ENCODE measurements around the gene TMEM174. TPM values are rescaled to one million over a fixed set of nuclear protein-coding genes. Genes with fewer than 3 reads are reported as not detected.
A peak's percentile ranks its signal among the peaks of the same experiment; 100 is the strongest.
"Not testable (repeated sequence)": the region's sequence is repeated elsewhere in the genome, so short reads cannot be mapped to it uniquely, and the experiment has no call there.

Gene TMEM174
- total RNA-seq, 2 donors from 2014 or later: not detected

DNA sequence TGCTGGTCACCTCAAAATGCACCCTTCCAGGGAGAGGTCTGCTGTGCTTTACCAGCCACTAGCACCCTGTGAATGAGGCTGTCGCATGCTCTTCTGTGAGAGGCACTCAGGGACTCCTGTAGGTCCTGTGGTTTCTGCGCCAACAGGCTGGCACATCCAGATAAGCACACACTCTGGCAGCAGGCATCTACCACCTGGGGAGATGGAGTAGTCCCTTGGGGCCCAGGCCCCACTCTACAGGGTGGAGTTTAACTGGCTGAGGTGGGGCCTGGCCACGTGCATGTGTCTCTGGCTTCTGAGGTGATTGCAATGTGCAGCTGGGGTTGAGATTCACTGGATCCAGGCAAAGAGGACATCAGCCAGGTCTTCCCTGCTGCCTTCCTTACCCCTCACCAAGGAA is 32.3 kb downstream of the TMEM174 start:
- H3K36me3 Mint-ChIP-seq (ENCODE audit: low read depth): peaks cover 12% of the 10 kb centered on the region
- H3K27ac Mint-ChIP-seq: no peak overlapping the region
- DNase-seq (no peak), ATAC-seq (no peak)
- H3K4me3 Mint-ChIP-seq: no peak overlapping the region
- H3K9me3 ChIP-seq (ENCODE audit: control insufficient read depth, low read length, poor library complexity, severe bottlenecking): no peaks in the 10 kb centered on the region
- peaks cover 3% of the 10 kb centered on the region for H3K4me1 Mint-ChIP-seq
- peaks cover 70% of the 10 kb centered on the region for H3K27me3 Mint-ChIP-seq

DNA sequence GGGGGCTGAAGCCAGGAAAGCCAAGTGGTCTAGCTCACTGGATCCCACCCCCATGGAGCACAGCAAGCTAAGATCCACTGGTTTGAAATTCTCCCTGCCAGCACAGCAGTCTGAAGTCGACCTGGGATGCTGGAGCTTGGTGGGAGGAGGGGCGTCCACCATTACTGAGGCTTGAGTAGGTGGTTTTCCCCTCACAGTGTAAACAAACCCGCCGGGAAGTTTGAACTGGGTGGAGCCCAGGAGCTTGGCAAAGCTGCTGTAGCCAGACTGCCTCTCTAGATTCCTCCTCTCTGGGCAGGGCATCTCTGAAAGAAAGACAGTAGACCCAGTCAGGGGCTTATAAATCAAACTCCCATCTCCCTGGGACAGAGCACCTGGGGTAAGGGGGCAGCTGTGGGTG is 34.2 kb downstream of the TMEM174 start:
- H3K27ac Mint-ChIP-seq; H3K4me1 Mint-ChIP-seq; DNase-seq; ATAC-seq; H3K9me3 ChIP-seq (ENCODE audit: control insufficient read depth, low read length, poor library complexity, severe bottlenecking); H3K4me3 Mint-ChIP-seq: not testable (repeated sequence)
- peaks cover 71% of the 10 kb centered on the region for H3K27me3 Mint-ChIP-seq
- H3K36me3 Mint-ChIP-seq (ENCODE audit: low read depth): peaks cover 12% of the 10 kb centered on the region

DNA sequence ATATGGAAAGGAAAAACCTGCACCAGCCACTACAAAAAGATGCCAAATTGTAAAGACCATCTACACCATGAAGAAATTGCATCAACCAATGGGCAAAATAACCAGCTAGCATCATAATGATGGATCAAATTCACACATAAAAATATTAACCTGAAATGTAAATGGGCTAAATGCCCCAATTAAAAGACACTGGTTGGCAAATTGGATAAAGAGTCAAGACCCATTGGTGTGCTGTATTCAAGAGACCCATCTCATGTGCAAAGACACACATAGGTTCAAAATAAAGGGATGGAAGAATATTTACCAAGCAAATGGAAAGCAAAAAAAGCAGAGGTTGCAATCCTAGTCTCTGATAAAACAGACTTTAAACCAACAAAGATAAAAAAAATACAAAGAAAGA is 36.1 kb downstream of the TMEM174 start:
- H3K9me3 ChIP-seq (ENCODE audit: control insufficient read depth, low read length, poor library complexity, severe bottlenecking); H3K36me3 Mint-ChIP-seq (ENCODE audit: low read depth); H3K4me3 Mint-ChIP-seq; ATAC-seq; DNase-seq; H3K4me1 Mint-ChIP-seq; H3K27ac Mint-ChIP-seq: not testable (repeated sequence)
- peaks cover 75% of the 10 kb centered on the region for H3K27me3 Mint-ChIP-seq

DNA sequence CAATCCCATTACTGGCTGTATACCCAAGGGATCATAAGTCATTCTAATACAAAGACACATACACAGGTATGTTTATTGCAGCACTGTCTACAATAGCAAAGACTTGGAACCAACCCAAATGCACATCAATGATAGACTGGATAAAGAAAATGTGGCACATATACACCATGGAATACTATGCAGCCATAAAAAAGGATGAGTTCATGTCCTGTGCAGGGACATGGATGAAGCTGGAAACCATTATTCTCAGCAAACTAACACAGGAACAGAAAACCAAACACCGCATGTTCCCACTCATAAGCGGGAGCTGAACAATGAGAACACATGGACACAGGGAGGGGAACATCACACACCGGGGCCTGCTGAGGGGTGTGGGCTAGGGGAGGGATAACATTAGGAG is 39.7 kb downstream of the TMEM174 start:
- not testable (repeated sequence) for H3K4me3 Mint-ChIP-seq; DNase-seq; ATAC-seq; H3K9me3 ChIP-seq (ENCODE audit: control insufficient read depth, low read length, poor library complexity, severe bottlenecking); H3K4me1 Mint-ChIP-seq; H3K27ac Mint-ChIP-seq; H3K36me3 Mint-ChIP-seq (ENCODE audit: low read depth)
- H3K27me3 Mint-ChIP-seq: peaks cover 81% of the 10 kb centered on the region

DNA sequence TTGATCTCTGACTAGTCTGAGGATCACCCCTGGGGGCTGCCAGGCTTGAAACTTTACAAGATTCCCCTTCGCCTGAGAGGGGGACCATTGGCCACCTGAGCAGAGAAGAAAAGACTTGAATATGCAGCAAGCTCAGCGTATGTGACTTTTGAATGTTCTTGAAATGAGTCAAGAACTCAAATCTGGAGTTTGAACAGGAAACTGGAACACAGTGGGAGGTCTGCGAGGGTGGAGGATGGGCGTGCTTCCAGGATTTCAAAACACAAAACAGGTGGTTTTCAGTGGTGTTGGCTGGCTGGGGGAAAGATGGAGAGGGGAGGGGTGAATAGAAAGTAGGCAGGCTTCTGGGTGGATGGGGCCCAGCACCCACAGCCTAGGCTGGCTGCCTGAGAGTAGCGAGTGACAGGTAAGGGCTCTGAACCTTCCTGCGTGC is 40.6 kb downstream of the TMEM174 start:
- no peak overlapping the region for H3K27ac Mint-ChIP-seq
- peaks cover 5% of the 10 kb centered on the region for H3K4me1 Mint-ChIP-seq
- H3K27me3 Mint-ChIP-seq: peaks cover 83% of the 10 kb centered on the region
- no peak overlapping the region for H3K4me3 Mint-ChIP-seq
- H3K9me3 ChIP-seq (ENCODE audit: control insufficient read depth, low read length, poor library complexity, severe bottlenecking): no peaks in the 10 kb centered on the region
- no peaks in the 10 kb centered on the region for H3K36me3 Mint-ChIP-seq (ENCODE audit: low read depth)
- DNase-seq (no peak), ATAC-seq (no peak)

DNA sequence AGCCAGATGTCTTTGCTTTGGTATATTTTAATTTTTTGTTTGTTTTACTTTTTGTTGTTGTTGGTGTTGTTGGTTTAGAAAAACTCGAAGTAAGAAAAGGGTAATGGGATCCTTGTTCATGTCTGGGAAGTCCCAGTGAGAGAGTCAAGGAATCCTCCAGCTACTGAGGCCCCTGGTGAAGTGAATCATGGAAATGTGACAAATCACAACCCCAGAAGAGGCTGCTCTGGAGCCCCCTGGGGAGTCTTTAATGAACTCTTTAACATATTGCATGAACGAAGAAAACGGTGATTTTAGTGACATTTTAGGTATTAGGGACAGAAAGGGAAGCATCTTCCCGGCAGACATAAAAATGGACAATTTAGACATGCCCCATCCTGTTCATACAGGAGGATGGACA is 41.3 kb downstream of the TMEM174 start:
- no peaks in the 10 kb centered on the region for H3K36me3 Mint-ChIP-seq (ENCODE audit: low read depth)
- peaks cover 78% of the 10 kb centered on the region for H3K27me3 Mint-ChIP-seq
- no peak overlapping the region for H3K4me3 Mint-ChIP-seq
- H3K9me3 ChIP-seq (ENCODE audit: control insufficient read depth, low read length, poor library complexity, severe bottlenecking): no peaks in the 10 kb centered on the region
- H3K4me1 Mint-ChIP-seq: peaks cover 5% of the 10 kb centered on the region
- DNase-seq (no peak), ATAC-seq (no peak)
- H3K27ac Mint-ChIP-seq: no peak overlapping the region

DNA sequence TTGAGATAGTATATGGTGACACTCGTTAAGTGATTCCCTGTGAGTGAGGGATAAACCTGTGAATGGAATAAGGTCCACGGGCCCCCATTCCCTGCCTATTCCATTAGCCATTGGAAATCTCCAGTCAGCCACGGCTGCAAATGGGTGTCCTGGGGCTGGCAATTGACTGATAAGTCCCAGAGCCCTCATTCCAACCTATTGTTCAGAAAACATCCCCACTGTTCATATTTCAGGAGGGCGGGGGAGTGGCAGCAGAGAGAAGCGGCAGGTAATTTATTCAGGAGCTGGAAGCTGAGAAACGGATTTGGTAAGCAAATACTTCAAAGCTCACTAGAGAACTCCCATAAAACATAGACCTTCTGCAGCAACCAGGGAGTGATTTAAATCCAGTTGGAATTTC is 42.0 kb downstream of the TMEM174 start:
- no peaks in the 10 kb centered on the region for H3K9me3 ChIP-seq (ENCODE audit: control insufficient read depth, low read length, poor library complexity, severe bottlenecking)
- no peak overlapping the region for H3K27ac Mint-ChIP-seq
- peak overlapping the region; percentile 7 for H3K4me3 Mint-ChIP-seq
- peaks cover 5% of the 10 kb centered on the region for H3K4me1 Mint-ChIP-seq
- ATAC-seq: no peak
- no peak for DNase-seq
- peaks cover 73% of the 10 kb centered on the region for H3K27me3 Mint-ChIP-seq
- no peaks in the 10 kb centered on the region for H3K36me3 Mint-ChIP-seq (ENCODE audit: low read depth)

GRCh38 chr5:73215531-73215890 is 42.5 kb downstream of the TMEM174 start:
- Mint-ChIP-seq H3K27me3 (peaks cover 70% of the 10 kb centered on the region), H3K4me3 (peak overlapping the region; percentile 7), H3K4me1 (peaks cover 5% of the 10 kb centered on the region), H3K36me3 (ENCODE audit: low read depth) (no peaks in the 10 kb centered on the region), H3K27ac (no peak overlapping the region)
- DNase-seq (no peak), ATAC-seq (peak; percentile 37)
- H3K9me3 ChIP-seq (ENCODE audit: control insufficient read depth, low read length, poor library complexity, severe bottlenecking): no peaks in the 10 kb centered on the region

DNA sequence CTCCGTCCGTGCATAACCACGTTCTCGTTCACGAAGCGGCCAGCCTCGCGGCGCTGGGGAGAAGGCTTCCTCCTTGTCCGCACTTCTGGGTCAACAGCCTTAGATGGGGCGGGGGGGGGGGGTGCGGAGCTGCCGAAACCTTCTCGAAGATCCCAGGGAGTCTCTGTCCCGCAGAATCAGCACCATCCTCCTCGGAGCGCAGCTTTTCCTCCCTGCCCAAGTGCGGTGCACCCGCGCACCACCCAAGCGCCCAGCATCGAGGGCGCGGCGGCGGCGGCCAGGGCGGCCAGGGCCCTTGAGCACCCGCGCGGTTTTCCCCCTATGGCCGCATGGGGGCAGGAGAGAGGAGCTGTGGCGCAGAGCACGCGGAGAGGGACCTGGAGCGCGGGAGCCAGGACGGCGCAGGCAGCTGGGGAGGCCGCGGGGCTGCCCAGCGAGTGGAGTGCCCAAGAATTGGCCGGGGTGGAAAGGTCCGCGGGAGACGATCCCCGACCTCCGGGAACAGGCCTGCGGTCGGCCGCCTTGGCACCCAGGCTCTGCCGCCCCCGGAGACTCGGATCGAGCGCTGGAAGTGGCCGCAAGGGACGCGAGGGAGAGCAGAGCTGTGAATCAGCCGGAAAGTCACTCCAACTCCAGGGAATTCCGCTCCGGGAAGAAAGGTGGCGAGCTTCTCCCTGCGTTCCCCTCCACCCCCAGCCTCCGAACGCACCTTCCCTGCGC is 43.1 kb downstream of the TMEM174 start:
- Mint-ChIP-seq H3K27me3 (peaks cover 65% of the 10 kb centered on the region), H3K4me3 (peak overlapping the region; percentile 28), H3K36me3 (ENCODE audit: low read depth) (no peaks in the 10 kb centered on the region), H3K4me1 (peaks cover 5% of the 10 kb centered on the region), H3K27ac (no peak overlapping the region)
- H3K9me3 ChIP-seq (ENCODE audit: control insufficient read depth, low read length, poor library complexity, severe bottlenecking): no peaks in the 10 kb centered on the region
- ATAC-seq: peak; percentile 96
- peak; percentile 38 to 55 (median 41) for DNase-seq

DNA sequence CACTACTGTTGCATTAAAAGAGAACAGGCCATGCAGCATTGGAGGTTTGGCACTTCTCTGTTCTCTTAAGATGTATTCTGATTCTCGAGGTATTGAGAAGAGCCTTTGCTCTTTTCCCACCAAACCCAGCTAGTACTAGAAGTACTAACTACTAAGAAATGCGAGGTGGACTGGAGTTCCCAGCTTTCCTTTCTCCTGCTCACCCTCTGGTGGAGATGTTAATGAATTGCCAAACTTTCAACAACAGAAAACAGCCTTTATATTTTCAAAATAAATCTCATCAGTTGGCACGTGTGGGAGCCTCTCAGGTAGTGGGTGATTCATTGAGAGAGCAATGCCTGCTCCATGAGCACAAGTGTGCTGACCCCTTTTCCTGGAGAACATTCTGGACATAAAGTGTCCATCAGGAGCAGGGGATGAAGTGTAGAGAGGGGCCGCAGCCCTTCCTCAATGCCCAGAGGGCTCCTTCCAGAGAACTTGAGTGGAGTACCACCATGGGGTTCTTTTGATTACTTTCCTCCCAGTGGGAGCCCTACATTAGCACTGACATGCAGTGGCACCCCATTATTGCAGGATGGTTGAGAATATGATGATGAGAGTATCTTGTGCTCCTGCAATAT is 45.7 kb downstream of the TMEM174 start:
- Mint-ChIP-seq H3K4me3 (no peak overlapping the region), H3K4me1 (peaks cover 2% of the 10 kb centered on the region), H3K36me3 (ENCODE audit: low read depth) (no peaks in the 10 kb centered on the region), H3K27ac (no peak overlapping the region), H3K27me3 (peaks cover 59% of the 10 kb centered on the region)
- ATAC-seq (no peak), DNase-seq (no peak)
- no peaks in the 10 kb centered on the region for H3K9me3 ChIP-seq (ENCODE audit: control insufficient read depth, low read length, poor library complexity, severe bottlenecking)

DNA sequence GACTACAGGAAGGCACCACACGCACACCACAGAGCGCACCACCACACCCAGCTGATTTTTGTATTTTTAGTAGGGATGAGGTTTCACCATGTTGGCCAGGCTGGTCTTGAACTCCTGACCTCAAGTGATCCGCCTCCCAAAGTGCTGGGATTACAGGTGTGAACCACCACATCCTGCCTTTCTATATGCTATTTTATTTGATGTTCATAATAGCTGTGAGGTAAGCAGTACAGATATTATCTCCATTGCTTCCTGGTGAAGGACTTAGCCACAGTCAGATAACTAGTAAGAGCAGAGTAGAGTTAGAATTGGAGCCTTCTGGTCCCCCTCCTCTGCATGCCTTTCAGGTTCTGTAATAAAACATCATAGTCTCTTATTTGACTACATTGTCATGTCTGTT is 46.3 kb downstream of the TMEM174 start:
- not testable (repeated sequence) for H3K36me3 Mint-ChIP-seq (ENCODE audit: low read depth); H3K4me3 Mint-ChIP-seq; H3K9me3 ChIP-seq (ENCODE audit: control insufficient read depth, low read length, poor library complexity, severe bottlenecking); H3K27ac Mint-ChIP-seq; DNase-seq; H3K4me1 Mint-ChIP-seq
- peak; percentile 32 for ATAC-seq
- H3K27me3 Mint-ChIP-seq: peaks cover 55% of the 10 kb centered on the region

- no peak overlapping the region for H3K4me3 Mint-ChIP-seq
- ATAC-seq (no peak), DNase-seq (no peak)
- no peaks in the 10 kb centered on the region for H3K4me1 Mint-ChIP-seq
- H3K9me3 ChIP-seq (ENCODE audit: control insufficient read depth, low read length, poor library complexity, severe bottlenecking): no peaks in the 10 kb centered on the region
- peaks cover 58% of the 10 kb centered on the region for H3K27me3 Mint-ChIP-seq
- no peaks in the 10 kb centered on the region for H3K36me3 Mint-ChIP-seq (ENCODE audit: low read depth)
- no peak overlapping the region for H3K27ac Mint-ChIP-seq
Measured at GRCh38 chr5:73221161-73221560, 48.2 kb downstream of the TMEM174 start.

- Mint-ChIP-seq H3K4me3 (no peak overlapping the region), H3K36me3 (ENCODE audit: low read depth) (no peaks in the 10 kb centered on the region), H3K27ac (no peak overlapping the region), H3K4me1 (no peaks in the 10 kb centered on the region), H3K27me3 (peaks cover 58% of the 10 kb centered on the region)
- no peaks in the 10 kb centered on the region for H3K9me3 ChIP-seq (ENCODE audit: control insufficient read depth, low read length, poor library complexity, severe bottlenecking)
- ATAC-seq (no peak), DNase-seq (no peak)
Measured at GRCh38 chr5:73221726-73222125, 48.7 kb downstream of the TMEM174 start.

DNA sequence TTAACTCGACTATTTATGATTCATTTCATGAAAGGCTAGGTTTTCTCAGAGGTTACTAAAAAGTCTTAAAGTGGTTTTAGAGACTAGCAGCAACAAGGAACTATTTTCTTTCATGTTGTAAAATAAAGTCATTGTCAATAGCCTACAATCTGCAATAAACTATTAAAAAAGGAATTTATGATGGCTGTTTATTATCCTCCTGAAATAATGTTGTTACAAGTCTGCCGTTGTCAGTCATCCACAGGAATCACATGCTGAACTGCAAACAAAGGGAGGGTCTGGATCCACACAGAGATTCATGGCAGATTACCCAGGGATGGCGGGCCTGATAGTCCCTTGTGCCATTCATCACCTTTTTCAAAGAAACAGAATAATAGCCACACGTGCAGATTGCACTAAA is 49.2 kb downstream of the TMEM174 start:
- no peak overlapping the region for H3K27ac Mint-ChIP-seq
- no peaks in the 10 kb centered on the region for H3K4me1 Mint-ChIP-seq
- H3K4me3 Mint-ChIP-seq: no peak overlapping the region
- no peak for DNase-seq
- ATAC-seq: no peak
- H3K27me3 Mint-ChIP-seq: peaks cover 58% of the 10 kb centered on the region
- no peaks in the 10 kb centered on the region for H3K36me3 Mint-ChIP-seq (ENCODE audit: low read depth)
- H3K9me3 ChIP-seq (ENCODE audit: control insufficient read depth, low read length, poor library complexity, severe bottlenecking): no peaks in the 10 kb centered on the region

All from T-helper 17 cell (primary cell).